ENCODE results near the gene PHYKPL. TPM values are rescaled to one million over a fixed set of nuclear protein-coding genes. Genes with fewer than 3 reads are reported as not detected.

PHYKPL gene
- total RNA-seq, 2 donors from 2014 or later = 43.4 to 135 TPM

GRCh38 chr5:178192244-178192643 is 40.4 kb downstream of the PHYKPL start:
- H3K27ac ChIP-seq = no peak overlapping the region
- TF ChIP-seq POLR2AphosphoS5 (IDR thresholded peaks at IDR 0.05) (peak; percentile 87), POLR2A (IDR thresholded peaks at IDR 0.05) (no peak)
- H3K4me1 ChIP-seq (replicated peaks) = no peaks in the 10 kb centered on the region

GRCh38 chr5:178191661-178192060 is 40.9 kb downstream of the PHYKPL start:
- TF ChIP-seq POLR2A (IDR thresholded peaks at IDR 0.05) (no peak), POLR2AphosphoS5 (IDR thresholded peaks at IDR 0.05) (no peak), CTCF (IDR thresholded peaks at IDR 0.05) (no peak)
- 86% methylated on average over 4 of the region's 4 CpGs for WGBS

More at GRCh38 chr5:178192244-178192643, 40.4 kb downstream of the PHYKPL start:
- no peaks in the 10 kb centered on the region for H3K36me3 ChIP-seq
- 19% methylated on average over 2 of the region's 2 CpGs for WGBS
- no peaks in the 10 kb centered on the region for H3K9me3 ChIP-seq
- intact Hi-C loops (cut with DNase I) = no loop called here
- H3K4me3 ChIP-seq = no peak overlapping the region
- DNase-seq (ENCODE audit: low spot score) = peak; percentile 63
- no peaks in the 10 kb centered on the region for H3K27me3 ChIP-seq (replicated peaks; ENCODE audit: insufficient read depth)

GRCh38 chr5:178189433-178189832 is 43.2 kb downstream of the PHYKPL start:
- Histone ChIP-seq H3K27me3 (replicated peaks; ENCODE audit: insufficient read depth) (no peaks in the 10 kb centered on the region), H3K4me1 (replicated peaks) (no peaks in the 10 kb centered on the region), H3K4me3 (no peak overlapping the region), H3K27ac (no peak overlapping the region), H3K36me3 (no peaks in the 10 kb centered on the region), H3K9me3 (no peaks in the 10 kb centered on the region)
- intact Hi-C loops (cut with DNase I) = no loop called here
- TF ChIP-seq CTCF (IDR thresholded peaks at IDR 0.05) (no peak), POLR2A (IDR thresholded peaks at IDR 0.05) (no peak), POLR2AphosphoS5 (IDR thresholded peaks at IDR 0.05) (no peak)
- no peak for DNase-seq (ENCODE audit: low spot score)
- WGBS = 43% methylated on average over 2 of the region's 2 CpGs

More at GRCh38 chr5:178191661-178192060, 40.9 kb downstream of the PHYKPL start:
- Histone ChIP-seq H3K4me1 (replicated peaks) (no peaks in the 10 kb centered on the region), H3K36me3 (no peaks in the 10 kb centered on the region), H3K27me3 (replicated peaks; ENCODE audit: insufficient read depth) (no peaks in the 10 kb centered on the region), H3K9me3 (no peaks in the 10 kb centered on the region), H3K27ac (no peak overlapping the region), H3K4me3 (no peak overlapping the region)
- DNase-seq (ENCODE audit: low spot score) = no peak
- intact Hi-C loops (cut with DNase I) = no loop called here

- WGBS = 70% methylated on average over 27 of the region's 27 CpGs
- no peak within 1 kb of the TSS for H3K27ac ChIP-seq
- H3K9me3 ChIP-seq = no peaks in the 10 kb centered on the region
- no peaks in the 10 kb centered on the region for H3K36me3 ChIP-seq
- no peaks in the 10 kb centered on the region for H3K4me1 ChIP-seq (replicated peaks)
- intact Hi-C loops (cut with DNase I) = no loop called here
- no peak within 1 kb of the TSS for H3K4me3 ChIP-seq
- TF ChIP-seq POLR2AphosphoS5 (IDR thresholded peaks at IDR 0.05) = no peak
- no peak for TF ChIP-seq POLR2A (IDR thresholded peaks at IDR 0.05)
- no peak for TF ChIP-seq CTCF (IDR thresholded peaks at IDR 0.05)
- no peaks in the 10 kb centered on the region for H3K27me3 ChIP-seq (replicated peaks; ENCODE audit: insufficient read depth)
- DNase-seq (ENCODE audit: low spot score) = no peak
Observed at GRCh38 chr5:178187014-178187413, 45.6 kb downstream of the PHYKPL start, which contains the start of gene GMCL2. GMCL2 (minus strand) TSS chr5:178187371; CDS start chr5:178187299, 72 bp downstream.

GRCh38 chr5:178186427-178186826 is 46.2 kb downstream of the PHYKPL start:
- intact Hi-C loops (cut with DNase I) = no loop called here
- TF ChIP-seq CTCF (IDR thresholded peaks at IDR 0.05) = no peak
- TF ChIP-seq POLR2A (IDR thresholded peaks at IDR 0.05) = no peak
- no peak for TF ChIP-seq POLR2AphosphoS5 (IDR thresholded peaks at IDR 0.05)
- Histone ChIP-seq H3K4me3 (no peak overlapping the region), H3K36me3 (no peaks in the 10 kb centered on the region), H3K27me3 (replicated peaks; ENCODE audit: insufficient read depth) (no peaks in the 10 kb centered on the region), H3K4me1 (replicated peaks) (no peaks in the 10 kb centered on the region), H3K27ac (no peak overlapping the region), H3K9me3 (no peaks in the 10 kb centered on the region)
- DNase-seq (ENCODE audit: low spot score) = no peak
- 29% methylated on average over 6 of the region's 6 CpGs for WGBS

Data from prostate gland (tissue), 2 donors.